ENCODE measurements around the gene ISCU. TPM values are rescaled to one million over a fixed set of nuclear protein-coding genes. Genes with fewer than 3 reads are reported as not detected.
"Not testable (repeated sequence)": the region's sequence is repeated elsewhere in the genome, so short reads cannot be mapped to it uniquely, and the experiment has no call there.

ISCU gene
- total and polyA plus RNA-seq, 4 donors = 129 to 297 (median 203) TPM

DNA sequence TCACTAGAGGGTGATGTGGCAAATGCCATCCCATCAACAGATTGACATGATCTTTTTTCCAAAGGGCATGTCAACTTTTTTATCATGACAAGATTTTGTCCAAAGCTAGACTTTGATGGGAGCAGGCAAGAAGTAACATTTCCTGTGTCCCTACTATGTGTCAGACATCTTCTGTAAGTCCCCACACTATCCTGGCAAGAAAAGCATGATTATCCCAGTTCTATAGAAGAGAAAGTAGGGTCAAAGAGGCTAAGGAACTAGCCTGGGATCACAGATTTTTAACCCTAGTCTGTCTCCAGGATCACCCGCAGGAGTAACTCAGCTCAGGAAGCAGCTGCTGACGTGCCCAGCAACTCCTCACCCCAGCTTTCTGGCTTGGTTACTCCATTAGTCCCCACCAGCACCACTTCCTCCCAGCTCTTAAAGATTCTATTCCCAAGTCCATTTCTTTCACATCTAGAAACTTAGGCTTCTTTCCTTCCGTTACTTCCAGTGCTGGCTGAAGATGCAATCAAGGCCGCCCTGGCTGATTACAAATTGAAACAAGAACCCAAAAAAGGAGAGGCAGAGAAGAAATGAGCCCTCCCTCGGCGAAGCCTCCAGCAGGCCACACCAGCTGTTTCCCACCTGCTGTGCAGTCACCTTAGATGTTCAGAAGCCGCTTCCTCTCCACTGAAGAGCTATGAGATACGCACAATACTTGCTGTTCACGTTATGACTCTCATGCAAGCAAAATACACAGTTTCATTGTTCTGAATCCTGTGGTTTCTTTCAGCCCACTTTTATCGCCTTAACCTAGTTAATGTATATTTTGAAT is 6.2 kb downstream of the ISCU start:
- intact Hi-C loops (cut with DNase I) = loop anchor here (5.0 to 10.0 kb wide), 3 partner anchors 49 to 384 kb away; partner anchors contain the start of gene SSH1 (in 1 of the 2)
- ATAC-seq (ENCODE audit: low FRiP score) (no peak), DNase-seq (no peak)
- Histone ChIP-seq H3K4me3 (ENCODE audit: low read length in 2 of 2) (no peak overlapping the region), H3K4me1 (ENCODE audit: control insufficient read depth in 1 of 2, insufficient read depth in 2 of 2, low read length in 2 of 2) (no peaks in the 10 kb centered on the region), H3K36me3 (ENCODE audit: control insufficient read depth in 1 of 2, insufficient read depth in 2 of 2, low read length in 1 of 2) (peaks cover 0 to 20% of the 10 kb centered on the region in 2 donors), H3K27ac (ENCODE audit: low read depth in 1 of 2, low read length in 2 of 2) (no peak overlapping the region), H3K9me3 (ENCODE audit: control insufficient read depth, low read length) (no peaks in the 10 kb centered on the region), H3K27me3 (ENCODE audit: control insufficient read depth in 1 of 2, insufficient read depth in 2 of 2, low read length in 1 of 2) (no peaks in the 10 kb centered on the region)
- WGBS, 2 donors = 83 to 84% methylated on average over 10 of the region's 10 CpGs

DNA sequence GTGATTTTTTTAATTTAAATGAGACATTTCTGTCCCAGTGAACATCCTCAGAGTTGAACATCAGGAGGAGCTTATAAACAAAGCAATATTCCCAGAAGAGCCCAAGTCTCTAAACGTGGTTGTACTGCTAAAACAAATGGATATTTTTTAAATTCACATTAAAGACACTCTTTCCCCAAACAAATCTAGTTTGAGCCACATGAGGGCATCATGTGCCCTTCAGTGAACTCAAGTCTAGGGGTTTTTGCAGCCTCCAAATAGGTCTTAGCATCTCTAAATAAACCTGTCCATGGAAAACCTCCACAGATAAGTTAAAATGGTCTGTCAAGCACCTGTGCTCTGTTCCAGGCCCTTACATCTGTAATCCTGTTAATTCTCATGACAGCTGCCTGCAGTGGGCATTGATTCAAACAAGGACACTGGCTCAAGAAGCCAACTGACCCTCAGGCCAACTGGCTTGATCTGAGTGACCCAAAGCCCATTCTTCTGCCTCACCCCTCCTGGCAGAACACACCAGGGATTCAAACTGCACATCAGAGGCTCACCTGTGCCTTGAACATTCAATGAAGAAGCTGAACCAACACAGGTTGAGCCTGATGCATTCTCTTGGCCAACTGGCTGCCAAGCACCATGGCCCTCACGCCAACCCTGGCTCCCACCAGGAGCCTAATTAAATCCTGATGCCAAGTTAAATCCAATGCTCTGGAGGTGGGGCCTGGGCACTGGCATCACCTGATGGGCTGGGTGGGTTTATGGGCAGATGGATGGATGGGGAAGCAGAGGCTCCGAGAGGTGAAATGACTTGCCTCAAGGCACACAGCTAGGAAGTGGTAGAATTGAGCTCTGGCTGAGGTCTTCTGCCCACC is 8.6 kb downstream of the ISCU start:
- DNase-seq (no peak), ATAC-seq (ENCODE audit: low FRiP score) (no peak)
- Histone ChIP-seq H3K4me3 (ENCODE audit: low read length in 2 of 2) (no peak overlapping the region), H3K4me1 (ENCODE audit: control insufficient read depth in 1 of 2, insufficient read depth in 2 of 2, low read length in 2 of 2) (no peaks in the 10 kb centered on the region), H3K36me3 (ENCODE audit: control insufficient read depth in 1 of 2, insufficient read depth in 2 of 2, low read length in 1 of 2) (peaks cover 0 to 17% of the 10 kb centered on the region in 2 donors), H3K27ac (ENCODE audit: low read depth in 1 of 2, low read length in 2 of 2) (no peak overlapping the region), H3K9me3 (ENCODE audit: control insufficient read depth, low read length) (no peaks in the 10 kb centered on the region), H3K27me3 (ENCODE audit: control insufficient read depth in 1 of 2, insufficient read depth in 2 of 2, low read length in 1 of 2) (no peaks in the 10 kb centered on the region)
- 60 to 61% methylated on average over 3 of the region's 3 CpGs for WGBS, 2 donors
- intact Hi-C loops (cut with DNase I) = no loop called here

DNA sequence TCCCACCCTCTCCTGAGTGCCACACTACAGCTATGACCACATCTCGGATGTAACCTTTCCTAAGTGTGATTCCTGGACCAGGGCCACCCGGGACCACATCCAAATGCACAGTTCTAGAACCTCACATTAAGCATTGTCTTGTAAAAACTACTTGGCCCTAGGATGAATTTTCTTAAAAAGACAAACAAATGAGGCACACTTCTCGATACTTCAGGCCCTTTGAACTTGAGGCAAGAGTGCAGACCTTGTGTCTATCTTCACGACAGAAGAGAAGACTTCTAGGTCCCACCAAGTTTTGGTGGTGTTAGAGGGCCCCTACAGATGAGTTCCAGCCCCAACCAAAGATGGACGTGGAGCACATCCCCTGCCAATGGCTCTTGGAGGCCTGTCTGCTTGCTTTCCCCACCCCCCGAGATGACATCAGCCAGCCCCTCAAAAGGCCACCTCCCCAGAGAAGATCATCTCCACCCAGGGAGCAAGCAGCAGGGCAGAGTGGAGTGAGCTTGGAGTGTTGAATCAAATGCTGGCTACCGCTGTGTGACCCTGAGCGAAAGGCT is 9.3 kb downstream of the ISCU start:
- no peak overlapping the region for H3K27ac ChIP-seq (ENCODE audit: low read depth in 1 of 2, low read length in 2 of 2)
- no peaks in the 10 kb centered on the region for H3K4me1 ChIP-seq (ENCODE audit: control insufficient read depth in 1 of 2, insufficient read depth in 2 of 2, low read length in 2 of 2)
- WGBS, 2 donors = 77 to 78% methylated on average over 8 of the region's 8 CpGs
- no peak overlapping the region for H3K4me3 ChIP-seq (ENCODE audit: low read length in 2 of 2)
- DNase-seq (no peak), ATAC-seq (ENCODE audit: low FRiP score) (no peak)
- peaks cover 0 to 15% of the 10 kb centered on the region in 2 donors for H3K36me3 ChIP-seq (ENCODE audit: control insufficient read depth in 1 of 2, insufficient read depth in 2 of 2, low read length in 1 of 2)
- intact Hi-C loops (cut with DNase I) = no loop called here
- H3K27me3 ChIP-seq (ENCODE audit: control insufficient read depth in 1 of 2, insufficient read depth in 2 of 2, low read length in 1 of 2) = no peaks in the 10 kb centered on the region
- H3K9me3 ChIP-seq (ENCODE audit: control insufficient read depth, low read length) = no peaks in the 10 kb centered on the region

DNA sequence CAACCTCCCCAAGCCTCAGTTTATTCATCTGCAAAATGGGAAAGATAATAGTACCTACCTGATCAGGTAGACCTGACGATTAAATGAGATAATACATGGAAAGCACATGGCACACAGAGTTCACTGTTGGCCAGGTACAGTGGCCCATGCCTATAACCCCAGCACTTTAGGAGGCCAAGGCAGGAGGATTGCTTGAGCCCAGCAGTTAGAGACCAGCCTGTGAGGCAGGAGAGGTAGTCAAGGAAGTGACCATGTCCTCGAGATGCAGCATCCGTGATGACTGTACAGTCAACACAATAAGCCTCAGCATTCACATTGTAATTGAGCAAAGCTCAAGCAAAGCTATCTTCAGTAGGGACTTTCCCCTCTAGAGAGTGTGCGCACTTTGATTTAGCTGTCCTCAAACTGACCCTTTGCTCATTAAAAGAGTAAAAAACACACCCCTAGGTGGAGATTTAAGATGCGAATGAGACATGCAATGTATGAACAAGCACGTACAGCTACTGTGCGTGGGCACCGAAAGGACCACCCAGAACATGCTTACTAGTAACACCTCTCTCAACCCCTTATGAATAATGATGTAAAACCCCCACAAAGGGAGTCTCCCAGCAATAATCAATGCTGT is 9.9 kb downstream of the ISCU start:
- no peaks in the 10 kb centered on the region for H3K4me1 ChIP-seq (ENCODE audit: control insufficient read depth in 1 of 2, insufficient read depth in 2 of 2, low read length in 2 of 2)
- no peak overlapping the region for H3K4me3 ChIP-seq (ENCODE audit: low read length in 2 of 2)
- no peaks in the 10 kb centered on the region for H3K9me3 ChIP-seq (ENCODE audit: control insufficient read depth, low read length)
- WGBS, 2 donors = 72 to 79% methylated on average over 8 of the region's 8 CpGs
- peaks cover 0 to 10% of the 10 kb centered on the region in 2 donors for H3K36me3 ChIP-seq (ENCODE audit: control insufficient read depth in 1 of 2, insufficient read depth in 2 of 2, low read length in 1 of 2)
- ATAC-seq (ENCODE audit: low FRiP score) (no peak), DNase-seq (no peak)
- no peak overlapping the region for H3K27ac ChIP-seq (ENCODE audit: low read depth in 1 of 2, low read length in 2 of 2)
- no peaks in the 10 kb centered on the region for H3K27me3 ChIP-seq (ENCODE audit: control insufficient read depth in 1 of 2, insufficient read depth in 2 of 2, low read length in 1 of 2)
- intact Hi-C loops (cut with DNase I) = no loop called here

DNA sequence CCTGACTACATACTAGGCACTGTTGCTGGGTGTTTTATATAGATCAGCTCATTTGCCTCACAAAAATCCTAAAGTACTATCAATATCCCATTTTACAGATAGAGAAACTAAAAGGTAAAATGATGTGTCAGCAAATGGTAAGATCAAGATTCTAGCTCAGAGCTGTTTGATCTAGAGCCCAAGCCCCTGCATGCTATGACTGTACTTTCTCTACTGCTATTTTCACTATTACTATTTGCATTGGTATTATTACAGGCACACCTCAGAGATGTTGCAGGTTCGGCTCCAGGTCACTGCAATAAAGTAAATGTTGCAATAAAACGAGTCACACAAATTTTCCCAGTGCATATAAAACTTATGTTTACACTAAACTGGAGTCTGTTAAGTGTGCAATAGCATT is 10.9 kb downstream of the ISCU start:
- DNase-seq (no peak), ATAC-seq (ENCODE audit: low FRiP score) (no peak)
- Histone ChIP-seq H3K9me3 (ENCODE audit: control insufficient read depth, low read length) (no peaks in the 10 kb centered on the region), H3K36me3 (ENCODE audit: control insufficient read depth in 1 of 2, insufficient read depth in 2 of 2, low read length in 1 of 2) (peaks cover 0 to 5% of the 10 kb centered on the region in 2 donors), H3K27ac (ENCODE audit: low read depth in 1 of 2, low read length in 2 of 2) (no peak overlapping the region), H3K4me1 (ENCODE audit: control insufficient read depth in 1 of 2, insufficient read depth in 2 of 2, low read length in 2 of 2) (no peaks in the 10 kb centered on the region), H3K4me3 (ENCODE audit: low read length in 2 of 2) (no peak overlapping the region), H3K27me3 (ENCODE audit: control insufficient read depth in 1 of 2, insufficient read depth in 2 of 2, low read length in 1 of 2) (no peaks in the 10 kb centered on the region)
- intact Hi-C loops (cut with DNase I) = no loop called here
- 53 to 71% methylated on average over 2 of the region's 2 CpGs for WGBS, 2 donors

DNA sequence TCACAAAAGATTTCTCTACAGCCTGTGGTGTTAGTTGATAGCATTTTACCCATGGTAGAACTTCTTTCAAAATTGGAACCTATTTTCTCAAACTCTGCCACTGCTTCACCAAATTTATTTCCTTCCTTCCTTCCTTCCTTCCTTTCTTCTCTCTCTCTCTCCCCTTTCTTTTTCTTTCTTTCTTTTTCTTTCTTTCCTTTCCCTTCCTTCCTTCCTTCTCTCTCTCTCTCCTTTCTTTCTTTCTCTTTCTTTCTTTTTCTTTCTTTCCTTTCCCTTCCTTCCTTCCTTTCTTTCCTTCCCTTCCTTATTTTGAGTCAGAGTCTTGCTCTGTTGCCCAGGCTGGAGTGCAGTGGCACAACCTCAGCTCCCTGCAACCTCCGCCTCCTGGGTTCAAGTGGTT is 11.9 kb downstream of the ISCU start:
- H3K36me3 ChIP-seq (ENCODE audit: control insufficient read depth in 1 of 2, insufficient read depth in 2 of 2, low read length in 1 of 2); H3K9me3 ChIP-seq (ENCODE audit: control insufficient read depth, low read length); H3K27me3 ChIP-seq (ENCODE audit: control insufficient read depth in 1 of 2, insufficient read depth in 2 of 2, low read length in 1 of 2); H3K27ac ChIP-seq (ENCODE audit: low read depth in 1 of 2, low read length in 2 of 2); H3K4me1 ChIP-seq (ENCODE audit: control insufficient read depth in 1 of 2, insufficient read depth in 2 of 2, low read length in 2 of 2); ATAC-seq (ENCODE audit: low FRiP score); H3K4me3 ChIP-seq (ENCODE audit: low read length in 2 of 2); intact Hi-C loops (cut with DNase I); DNase-seq: not testable (repeated sequence)
- WGBS, 2 donors = 96 to 97% methylated on average over 1 of the region's 1 CpG

DNA sequence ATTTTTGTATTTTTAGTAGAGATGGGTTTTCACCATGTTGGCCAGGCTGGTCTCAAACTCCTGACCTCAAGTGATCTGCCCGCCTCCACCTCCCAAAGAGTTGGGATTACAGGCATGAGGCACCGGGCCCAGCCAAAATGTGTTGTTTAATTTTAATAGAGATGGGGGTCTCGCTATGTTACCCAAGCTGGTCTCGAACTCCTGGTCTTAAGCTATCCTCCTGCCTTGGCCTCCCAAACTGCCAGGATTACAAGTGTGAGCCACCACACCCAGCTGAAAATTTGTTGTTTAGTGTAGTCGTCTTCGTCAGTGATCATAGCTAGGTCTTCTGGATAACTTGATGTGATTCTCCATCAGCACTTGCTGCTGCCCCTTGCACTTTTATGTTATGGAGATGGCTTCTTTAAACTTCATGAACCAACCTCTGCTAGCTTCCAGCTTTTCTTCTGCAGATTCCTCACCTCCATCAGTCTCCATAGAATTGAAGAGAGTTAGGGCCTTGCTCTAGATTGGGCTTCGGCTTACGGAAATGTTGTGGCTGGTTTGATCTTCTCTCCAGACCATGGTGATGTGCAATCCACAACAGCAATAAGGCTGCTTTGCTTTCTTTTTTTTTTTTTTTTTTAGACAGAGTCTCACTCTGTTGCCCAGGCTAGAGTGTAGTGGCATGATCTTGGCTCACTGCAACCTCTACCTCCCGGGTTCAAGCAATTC is 13.0 kb downstream of the ISCU start:
- no peak for DNase-seq
- Histone ChIP-seq H3K4me3 (ENCODE audit: low read length in 2 of 2) (no peak overlapping the region), H3K4me1 (ENCODE audit: control insufficient read depth in 1 of 2, insufficient read depth in 2 of 2, low read length in 2 of 2) (no peaks in the 10 kb centered on the region), H3K9me3 (ENCODE audit: control insufficient read depth, low read length) (no peaks in the 10 kb centered on the region), H3K36me3 (ENCODE audit: control insufficient read depth in 1 of 2, insufficient read depth in 2 of 2, low read length in 1 of 2) (no peaks in the 10 kb centered on the region), H3K27me3 (ENCODE audit: control insufficient read depth in 1 of 2, insufficient read depth in 2 of 2, low read length in 1 of 2) (no peaks in the 10 kb centered on the region), H3K27ac (ENCODE audit: low read depth in 1 of 2, low read length in 2 of 2) (no peak overlapping the region)
- intact Hi-C loops (cut with DNase I) = no loop called here
- ATAC-seq (ENCODE audit: low FRiP score) = no peak
- 93 to 94% methylated on average over 9 of the region's 9 CpGs for WGBS, 2 donors

DNA sequence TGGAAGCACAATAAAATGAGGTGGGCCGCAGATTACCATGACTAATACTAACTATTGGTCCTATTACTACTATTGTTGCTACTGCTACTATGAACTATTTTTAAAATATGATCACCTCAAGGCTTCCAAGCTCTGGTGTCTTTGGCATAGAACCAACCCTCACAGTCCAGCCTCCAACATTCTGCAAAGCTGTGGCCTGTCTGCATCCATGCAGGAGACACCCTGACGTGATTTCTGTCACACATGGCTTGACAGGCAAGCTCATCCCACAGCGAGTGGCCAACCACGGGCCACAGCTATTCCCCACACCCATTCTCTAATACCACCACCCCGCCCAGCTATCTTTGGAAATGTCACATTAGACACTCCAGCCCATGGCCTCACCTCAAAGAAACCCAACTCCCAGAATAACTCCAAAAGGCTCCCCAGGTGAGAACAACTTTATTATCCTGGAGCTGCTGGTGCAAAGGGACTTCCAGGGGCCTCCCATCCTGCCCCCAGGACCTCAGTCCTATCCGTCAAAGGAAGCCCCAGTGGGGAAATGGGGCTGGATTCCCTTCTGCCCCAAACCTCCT is 14.4 kb downstream of the ISCU start:
- 54 to 55% methylated on average over 6 of the region's 6 CpGs for WGBS, 2 donors
- no peaks in the 10 kb centered on the region for H3K27me3 ChIP-seq (ENCODE audit: control insufficient read depth in 1 of 2, insufficient read depth in 2 of 2, low read length in 1 of 2)
- no peaks in the 10 kb centered on the region for H3K4me1 ChIP-seq (ENCODE audit: control insufficient read depth in 1 of 2, insufficient read depth in 2 of 2, low read length in 2 of 2)
- H3K36me3 ChIP-seq (ENCODE audit: control insufficient read depth in 1 of 2, insufficient read depth in 2 of 2, low read length in 1 of 2) = no peaks in the 10 kb centered on the region
- H3K4me3 ChIP-seq (ENCODE audit: low read length in 2 of 2) = no peak overlapping the region
- intact Hi-C loops (cut with DNase I) = no loop called here
- no peak overlapping the region for H3K27ac ChIP-seq (ENCODE audit: low read depth in 1 of 2, low read length in 2 of 2)
- no peak for DNase-seq
- H3K9me3 ChIP-seq (ENCODE audit: control insufficient read depth, low read length) = no peaks in the 10 kb centered on the region
- ATAC-seq (ENCODE audit: low FRiP score) = no peak
